KOPT-K1 (cell line): ENCODE results near the gene PLXNA4.

Experiments used
- H3K27ac ChIP-seq: fragments of 200-600 bp; sonication (generic); 2 replicates; pipeline ENCODE4 v1.5.1; 2016; ENCODE audit warnings: antibody characterized with exemption, mild to moderate bottlenecking, low read depth, low read length; ENCODE audit not compliant: poor library complexity, severe bottlenecking
- H3K36me3 ChIP-seq: fragments of 200-600 bp; sonication (generic); 2 replicates; pipeline ENCODE4 v1.5.1; 2017; ENCODE audit warnings: antibody characterized with exemption, mild to moderate bottlenecking, low read length, moderate library complexity; ENCODE audit not compliant: insufficient read depth
- H3K9me3 ChIP-seq: fragments of 200-600 bp; sonication (generic); 2 replicates; pipeline ENCODE4 v1.5.1; 2017; ENCODE audit warnings: antibody characterized with exemption, low read length, mild to moderate bottlenecking; ENCODE audit not compliant: insufficient read depth, poor library complexity, severe bottlenecking

Gene PLXNA4

GRCh38 chr7:132577206-132578049, 1.2 kb upstream of the PLXNA4 start:
- H3K9me3 ChIP-seq, result no peaks in the 10 kb centered on the region
- no peak overlapping the region for H3K27ac ChIP-seq
- no peaks in the 10 kb centered on the region for H3K36me3 ChIP-seq

GRCh38 chr7:132576721-132577085, 433 bp upstream of the PLXNA4 start:
- H3K27ac ChIP-seq, result no peak overlapping the region
- H3K9me3 ChIP-seq, result no peaks in the 10 kb centered on the region
- H3K36me3 ChIP-seq, result no peaks in the 10 kb centered on the region

GRCh38 chr7:132575419-132575981, 770 bp downstream of the PLXNA4 start:
- no peaks in the 10 kb centered on the region for H3K9me3 ChIP-seq
- no peak overlapping the region for H3K27ac ChIP-seq
- no peaks in the 10 kb centered on the region for H3K36me3 ChIP-seq

GRCh38 chr7:132574223-132574622, 2.0 kb downstream of the PLXNA4 start:
- Histone ChIP-seq H3K9me3 (no peaks in the 10 kb centered on the region), H3K36me3 (no peaks in the 10 kb centered on the region), H3K27ac (no peak overlapping the region)

GRCh38 chr7:132573251-132573955, 2.9 kb downstream of the PLXNA4 start:
- Histone ChIP-seq H3K9me3 (no peaks in the 10 kb centered on the region), H3K36me3 (no peaks in the 10 kb centered on the region), H3K27ac (no peak overlapping the region)

- Histone ChIP-seq H3K27ac (no peak overlapping the region), H3K9me3 (no peaks in the 10 kb centered on the region), H3K36me3 (no peaks in the 10 kb centered on the region)
These were observed 3.7 kb downstream of the PLXNA4 start for GRCh38 chr7:132572526-132572925.

GRCh38 chr7:132571970-132572369, 4.3 kb downstream of the PLXNA4 start:
- H3K27ac ChIP-seq, result no peak overlapping the region
- no peaks in the 10 kb centered on the region for H3K36me3 ChIP-seq

GRCh38 chr7:132569884-132570614, 6.2 kb downstream of the PLXNA4 start:
- H3K36me3 ChIP-seq, result no peaks in the 10 kb centered on the region
- no peak overlapping the region for H3K27ac ChIP-seq
- no peaks in the 10 kb centered on the region for H3K9me3 ChIP-seq

More at GRCh38 chr7:132571970-132572369, 4.3 kb downstream of the PLXNA4 start:
- no peaks in the 10 kb centered on the region for H3K9me3 ChIP-seq

GRCh38 chr7:132568962-132569361, 7.3 kb downstream of the PLXNA4 start:
- Histone ChIP-seq H3K9me3 (no peaks in the 10 kb centered on the region), H3K36me3 (no peaks in the 10 kb centered on the region), H3K27ac (no peak overlapping the region)

GRCh38 chr7:132565885-132566284, 10.4 kb downstream of the PLXNA4 start:
- Histone ChIP-seq H3K9me3 (no peaks in the 10 kb centered on the region), H3K36me3 (no peaks in the 10 kb centered on the region), H3K27ac (no peak overlapping the region)

GRCh38 chr7:132565441-132565840, 10.8 kb downstream of the PLXNA4 start:
- Histone ChIP-seq H3K36me3 (no peaks in the 10 kb centered on the region), H3K27ac (no peak overlapping the region), H3K9me3 (no peaks in the 10 kb centered on the region)

GRCh38 chr7:132564849-132565248, 11.4 kb downstream of the PLXNA4 start:
- Histone ChIP-seq H3K27ac (no peak overlapping the region), H3K36me3 (no peaks in the 10 kb centered on the region), H3K9me3 (no peaks in the 10 kb centered on the region)

GRCh38 chr7:132564090-132564489, 12.2 kb downstream of the PLXNA4 start:
- Histone ChIP-seq H3K36me3 (no peaks in the 10 kb centered on the region), H3K9me3 (no peaks in the 10 kb centered on the region), H3K27ac (no peak overlapping the region)

- Histone ChIP-seq H3K36me3 (no peaks in the 10 kb centered on the region), H3K9me3 (no peaks in the 10 kb centered on the region), H3K27ac (no peak overlapping the region)
These were observed 13.6 kb downstream of the PLXNA4 start for GRCh38 chr7:132562690-132563089.

GRCh38 chr7:132561763-132562162, 14.5 kb downstream of the PLXNA4 start:
- no peaks in the 10 kb centered on the region for H3K36me3 ChIP-seq
- H3K9me3 ChIP-seq, result no peaks in the 10 kb centered on the region
- H3K27ac ChIP-seq, result no peak overlapping the region
